GM12878 (cell line): ENCODE data around the gene ITGAL. TPM values are rescaled to one million over a fixed set of nuclear protein-coding genes. Genes with fewer than 3 reads are reported as not detected.

ENCODE experiments used
- ATAC-seq: fragments of 200-7000 bp; cut with Tn5 transposase; 3 replicates; pipeline ENCODE4 v1.9.1; 2020; ENCODE audit warnings: mild to moderate bottlenecking, moderate library complexity
- BruUV-seq: library from RNA; stranded (reverse); fragments of 400-500 nt; replicated peaks from 2 replicates; lab custom pipeline; 2021; lab: Mats Ljungman, UMichigan
- CTCF ChIA-PET: fragments of 300-600 bp; sonication (Branson Sonifier 250); formaldehyde crosslinking; extraction: SDS; loops from one replicate; lab custom pipeline; 2021; ENCODE audit warnings: inconsistent platforms; lab: Yijun Ruan, JAX
- POLR2A ChIA-PET: fragments of 350-600 bp; formaldehyde crosslinking; extraction: SDS; loops from one replicate; lab custom pipeline; 2021; ENCODE audit warnings: inconsistent platforms; lab: Charles Lee
- RAD21 ChIA-PET: fragments of 300-600 bp; sonication (Branson Sonifier 250); formaldehyde crosslinking; loops from one replicate; lab custom pipeline; 2023; ENCODE audit warnings: antibody characterized with exemption; ENCODE audit not compliant: unreplicated experiment; lab: Charles Lee
- SMC1A ChIA-PET: fragments of 300-600 bp; sonication (Branson Sonifier 250); formaldehyde crosslinking; loops from one replicate; lab custom pipeline; 2023; ENCODE audit not compliant: unreplicated experiment, uncharacterized antibody; lab: Charles Lee
- DNase-seq: peaks from one replicate; pipeline ENCODE4 v3.0.0-alpha.2; 2011; ENCODE audit warnings: low read depth, low spot score
- FAIRE-seq: peaks from 3 replicates; lab custom pipeline; 2011; peaks lifted over from hg19 to GRCh38; lab: Jason Lieb, UNC
- H2AFZ ChIP-seq: 2 replicates; pipeline ENCODE4 v1.6.0; 2011; ENCODE audit warnings: low read depth, low read length, control low read depth; ENCODE audit not compliant: control insufficient read depth
- H3K27ac ChIP-seq: 2 replicates; pipeline ENCODE4 v1.5.1; 2011; ENCODE audit warnings: control low read depth; ENCODE audit not compliant: control insufficient read depth, insufficient read depth
- H3K27me3 ChIP-seq, 2 experiments: replicated peaks in 1 of 2; 2 replicates each; pipeline versions ENCODE4 v1.6.0 to v1.6.1; 2011; ENCODE audit warnings: low read length in 1 of 2; ENCODE audit not compliant: control insufficient read depth in 2 of 2, insufficient read depth in 2 of 2
- H3K36me3 ChIP-seq, 2 experiments: 2 replicates each; pipeline ENCODE4 v1.5.1; 2011; ENCODE audit warnings: low read length in 1 of 2; ENCODE audit not compliant: control insufficient read depth in 2 of 2, insufficient read depth in 2 of 2
- H3K4me1 ChIP-seq: 2 replicates; pipeline ENCODE4 v1.6.1; 2011; ENCODE audit warnings: mild to moderate bottlenecking, low read length, moderate library complexity, mixed read lengths; ENCODE audit not compliant: control insufficient read depth, insufficient read depth
- H3K4me2 ChIP-seq: 2 replicates; pipeline ENCODE4 v1.6.0; 2011; ENCODE audit warnings: control low read depth; ENCODE audit not compliant: control insufficient read depth, insufficient read depth
- H3K4me3 ChIP-seq: fragments of 200-600 bp; sonication (generic); 2 replicates; pipeline ENCODE4 v1.5.1; 2016
- H3K79me2 ChIP-seq: 2 replicates; pipeline ENCODE4 v1.6.0; 2011; ENCODE audit warnings: low read length; ENCODE audit not compliant: control insufficient read depth, insufficient read depth
- H3K9ac ChIP-seq: 2 replicates; pipeline ENCODE4 v1.8.0; 2011; ENCODE audit warnings: low read length, control low read depth, mixed read lengths; ENCODE audit not compliant: control insufficient read depth, insufficient read depth
- H3K9me3 ChIP-seq: replicated peaks from 3 replicates; pipeline ENCODE4 v1.5.1; 2011; ENCODE audit warnings: mild to moderate bottlenecking, low read length; ENCODE audit not compliant: control insufficient read depth, insufficient read depth
- H4K20me1 ChIP-seq: 2 replicates; pipeline ENCODE4 v1.6.0; 2011; ENCODE audit not compliant: control insufficient read depth, insufficient read depth
- BACH1 ChIP-seq: fragments of 450-650 bp; IDR thresholded peaks from 2 replicates; pipeline ENCODE4 v1.6.1; 2017; ENCODE audit warnings: mild to moderate bottlenecking, borderline replicate concordance
- BRCA1 ChIP-seq: IDR thresholded peaks from 2 replicates; pipeline ENCODE4 v1.6.1; 2011; ENCODE audit warnings: low read depth, low read length, improper control_type of control experiment
- CBFB ChIP-seq: IDR thresholded peaks from 2 replicates; pipeline ENCODE4 v1.6.1; 2016; ENCODE audit warnings: antibody characterized with exemption, low read depth
- CHD4 ChIP-seq: fragments of 200-600 bp; sonication (generic); IDR thresholded peaks from 2 replicates; pipeline ENCODE4 v1.6.1; 2016; ENCODE audit warnings: mild to moderate bottlenecking
- EP300 ChIP-seq, 2 experiments: fragments of 150-350 bp in 1 of 2; IDR thresholded peaks; 2 replicates each; pipeline ENCODE4 v1.6.1; 2011 to 2012; ENCODE audit warnings: low read depth in 2 of 2, low read length in 2 of 2, borderline replicate concordance in 1 of 2, improper control_type of control experiment in 1 of 2, inconsistent platforms in 1 of 2; ENCODE audit not compliant: control insufficient read depth in 1 of 2
- IKZF1 ChIP-seq: fragments of 450-650 bp; conservative IDR thresholded peaks from 2 replicates; pipeline ENCODE4 v1.6.1; 2017; ENCODE audit warnings: antibody characterized with exemption, mild to moderate bottlenecking
- MEF2B ChIP-seq: fragments of 450-650 bp; IDR thresholded peaks from 2 replicates; pipeline ENCODE4 v1.6.1; 2018; ENCODE audit warnings: mild to moderate bottlenecking, moderate library complexity; ENCODE audit not compliant: partially characterized antibody, poor library complexity, severe bottlenecking
- NBN ChIP-seq: fragments of 450-650 bp; IDR thresholded peaks from 2 replicates; pipeline ENCODE4 v1.6.1; 2016
- POLR2A ChIP-seq: IDR thresholded peaks from 2 replicates; pipeline ENCODE4 v1.6.1; 2011; ENCODE audit warnings: low read depth, mild to moderate bottlenecking, low read length
- RAD21 ChIP-seq: IDR thresholded peaks from 2 replicates; pipeline ENCODE4 v1.6.1; 2011; ENCODE audit warnings: mild to moderate bottlenecking, low read depth, low read length, moderate library complexity; ENCODE audit not compliant: insufficient read depth
- SIN3A ChIP-seq: IDR thresholded peaks from 2 replicates; pipeline ENCODE4 v1.6.1; 2012; ENCODE audit warnings: low read depth, low read length, improper control_type of control experiment
- TCF7 ChIP-seq: IDR thresholded peaks from 2 replicates; pipeline ENCODE4 v1.6.1; 2014; ENCODE audit warnings: antibody characterized with exemption, borderline replicate concordance
- WGBS: methylation state at CpG from one replicate; pipeline ENCODE4 v1.1.6; 2016; ENCODE audit warnings: low lambda C conversion rate; ENCODE audit not compliant: insufficient replicate concordance, insufficient coverage; ENCODE audit errors: missing lambda C conversion rate; 5-methylcytosine and 5-hydroxymethylcytosine counted together
- in situ Hi-C: fragments of 300-500 bp; cut with MboI; formaldehyde crosslinking; loops from 9 replicates; pipeline ENCODE4 v1.14.3; 2018; ENCODE audit warnings: mixed read lengths
- intact Hi-C: fragments of 100-400 bp; cut with micrococcal nuclease; formaldehyde crosslinking; loops from one replicate; pipeline ENCODE4 v1.14.2; 2022; ENCODE audit not compliant: unreplicated experiment
- polyA plus RNA-seq, 11 experiments: library from polyadenylated mRNA; depleted of rRNA in 4 of 11; unstranded in 6 of 11; stranded (reverse) in 5 of 11; fragments of >200 nt; fragmentation: Nextera tagmentation in 4 of 11; fragmentation: Illumina TruSeq in 1 of 11; extraction: Ambion mirVana in 4 of 11; extraction: Trizol in 1 of 11; gene quantifications; 1 replicate in 1 of 11; 2 replicates in 10 of 11; pipeline versions ENCODE4 v1.2.1 to v1.2.3, GENCODE V29; 2011 to 2016; ENCODE audit warnings: inconsistent platforms in 2 of 11, missing spikeins in 2 of 11, low read depth in 1 of 11
- total RNA-seq, 4 experiments: library from RNA; depleted of rRNA in 3 of 4; stranded (reverse); fragments of >200 nt in 3 of 4; fragmentation: Illumina TruSeq in 1 of 4; extraction: Trizol in 1 of 4; gene quantifications; 2 replicates each; pipeline versions ENCODE4 v1.2.1 to v1.2.3, GENCODE V29; 2013 to 2021
- TF ChIP-seq, protein P1 (sequence below): IDR thresholded peaks from 2 replicates; pipeline ENCODE4 v1.6.1; 2011; ENCODE audit warnings: mild to moderate bottlenecking, low read depth, low read length, moderate library complexity; ENCODE audit not compliant: insufficient replicate concordance

Gene ITGAL
- total and polyA plus RNA-seq, 10 of the 15 experiments (the other 5 are each of a cell fraction or from before 2014, with no cell fraction given), result 10.7 to 170 (median 96.9) TPM

DNA sequence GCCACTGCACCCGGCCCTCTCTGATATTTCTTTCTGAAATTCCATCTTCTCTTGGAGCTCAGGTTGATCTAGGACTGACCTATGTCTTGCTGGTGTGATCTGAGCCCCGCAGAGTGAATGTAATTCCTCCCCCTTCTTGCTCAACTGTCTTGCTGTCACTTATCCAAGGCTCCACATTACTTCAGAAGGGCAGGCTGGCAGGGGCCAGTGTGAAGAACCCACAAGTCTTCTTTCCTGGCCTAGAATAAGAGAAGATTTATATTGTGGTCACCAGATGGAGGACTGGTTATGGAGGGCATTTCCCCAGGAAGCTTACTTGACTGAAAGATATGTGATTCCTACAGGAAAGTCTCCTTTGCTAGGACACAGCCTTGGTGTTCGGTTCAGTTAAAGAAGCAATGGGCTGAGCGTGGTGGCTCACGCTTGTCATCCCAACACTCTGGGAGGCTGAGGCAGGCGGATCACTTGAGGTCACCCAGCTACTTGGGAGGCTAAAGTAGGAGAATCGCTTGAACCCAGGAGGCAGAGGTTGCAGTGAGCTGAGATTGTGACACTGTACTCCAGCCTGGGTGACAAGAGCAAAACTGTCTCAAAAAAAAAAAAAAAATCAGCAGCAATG is 13.4 kb downstream of the ITGAL start:
- ChIA-PET CTCF (interaction anchor here (0.8 to 1.4 kb wide), 4 partner anchors 9 to 112 kb away, joined by 3 to 8 read pairs (median 5); no protein-coding TSS in a partner anchor), POLR2A (interaction anchor here (0.7 to 1.2 kb wide), 5 partner anchors 42 to 208 kb away, joined by 3 to 4 read pairs (median 4); no protein-coding TSS in a partner anchor)
- Histone ChIP-seq H3K9ac (no peak overlapping the region), H3K9me3 (no peaks in the 10 kb centered on the region), H3K36me3 (peaks cover 21 to 23% of the 10 kb centered on the region in 2 experiments), H3K4me2 (no peak overlapping the region), H4K20me1 (no peaks in the 10 kb centered on the region)
- BruUV-seq, result no TSS peak
- intact Hi-C loops (no loop called here), in situ Hi-C loops (no loop called here)
- no peak for TF ChIP-seq NBN
- no peak for TF ChIP-seq BACH1
- TF ChIP-seq, protein P1, sequence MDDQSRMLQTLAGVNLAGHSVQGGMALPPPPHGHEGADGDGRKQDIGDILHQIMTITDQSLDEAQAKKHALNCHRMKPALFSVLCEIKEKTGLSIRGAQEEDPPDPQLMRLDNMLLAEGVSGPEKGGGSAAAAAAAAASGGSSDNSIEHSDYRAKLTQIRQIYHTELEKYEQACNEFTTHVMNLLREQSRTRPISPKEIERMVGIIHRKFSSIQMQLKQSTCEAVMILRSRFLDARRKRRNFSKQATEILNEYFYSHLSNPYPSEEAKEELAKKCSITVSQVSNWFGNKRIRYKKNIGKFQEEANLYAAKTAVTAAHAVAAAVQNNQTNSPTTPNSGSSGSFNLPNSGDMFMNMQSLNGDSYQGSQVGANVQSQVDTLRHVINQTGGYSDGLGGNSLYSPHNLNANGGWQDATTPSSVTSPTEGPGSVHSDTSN, result no peak
- no peak for TF ChIP-seq IKZF1
- no peak for TF ChIP-seq RAD21
- no peak for TF ChIP-seq CHD4
- no peak for TF ChIP-seq SIN3A
- no peak for TF ChIP-seq EP300 (IDR thresholded peaks at IDR 0.05; ENCODE audit: borderline replicate concordance in 1 of 2, control insufficient read depth in 1 of 2, low read depth in 2 of 2, low read length in 2 of 2)
- no peak for TF ChIP-seq TCF7
- TF ChIP-seq BRCA1, result no peak
- no peak for TF ChIP-seq CBFB
- no peak for TF ChIP-seq POLR2A
- TF ChIP-seq MEF2B, result no peak
- TF ChIP-seq, all 136 proteins: peak for 0
- Histone ChIP-seq H2AFZ (no peak overlapping the region), H3K79me2 (no peaks in the 10 kb centered on the region), H3K4me3 (no peak overlapping the region), H3K27ac (no peak overlapping the region), H3K27me3 (no peaks in the 10 kb centered on the region), H3K4me1 (peaks cover 4% of the 10 kb centered on the region)
- DNase-seq (no peak), ATAC-seq (no peak), FAIRE-seq (no peak)
- ChIA-PET SMC1A (interaction anchor here (0.7 to 2.4 kb wide), 3 partner anchors 10 to 56 kb away, joined by 4 to 6 read pairs (median 5); partner anchors contain the start of gene DCTPP1), RAD21 (interaction anchor here (0.7 to 0.8 kb wide), 2 partner anchors 41 to 57 kb away, joined by 3 to 4 read pairs; no protein-coding TSS in a partner anchor)
- 80% methylated on average over 7 of the region's 7 CpGs for WGBS
